ENCODE results near the gene CEP70. TPM values are rescaled to one million over a fixed set of nuclear protein-coding genes. Genes with fewer than 3 reads are reported as not detected.
"Not testable (repeated sequence)": the region's sequence is repeated elsewhere in the genome, so short reads cannot be mapped to it uniquely, and the experiment has no call there.

The CEP70 gene
- polyA plus RNA-seq, 1 donor = 19.4 TPM

GRCh38 chr3:138593488-138594149, 441 bp downstream of the CEP70 start:
- no peak for DNase-seq (ENCODE audit: low read depth)

- DNase-seq (ENCODE audit: low read depth) = no peak
Measured at GRCh38 chr3:138591392-138591791, 2.7 kb downstream of the CEP70 start.

DNA sequence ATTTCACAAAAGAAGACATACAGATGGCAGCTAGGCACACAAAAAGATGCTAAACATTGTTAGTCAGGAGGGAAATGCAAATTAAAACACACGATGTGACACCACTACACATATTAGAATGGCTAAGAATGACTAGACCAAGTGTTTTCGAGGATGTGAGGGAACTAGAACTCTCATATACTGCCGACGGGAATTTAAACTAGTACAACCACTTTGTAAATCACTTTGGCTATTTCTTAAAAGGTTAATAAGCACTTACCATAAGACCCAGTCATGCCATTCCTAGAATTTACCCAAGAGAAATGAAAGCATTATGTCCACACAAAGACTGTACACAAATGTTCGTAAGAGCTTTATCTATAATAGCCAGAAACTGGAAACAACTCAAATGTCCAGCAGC, 5.6 kb downstream of the CEP70 start:
- no peak for DNase-seq (ENCODE audit: low read depth)

- DNase-seq (ENCODE audit: low read depth) = no peak
Measured at GRCh38 chr3:138587374-138587773, 6.7 kb downstream of the CEP70 start.

- DNase-seq (ENCODE audit: low read depth) = no peak
Measured at GRCh38 chr3:138578961-138579574, 15.0 kb downstream of the CEP70 start.

DNA sequence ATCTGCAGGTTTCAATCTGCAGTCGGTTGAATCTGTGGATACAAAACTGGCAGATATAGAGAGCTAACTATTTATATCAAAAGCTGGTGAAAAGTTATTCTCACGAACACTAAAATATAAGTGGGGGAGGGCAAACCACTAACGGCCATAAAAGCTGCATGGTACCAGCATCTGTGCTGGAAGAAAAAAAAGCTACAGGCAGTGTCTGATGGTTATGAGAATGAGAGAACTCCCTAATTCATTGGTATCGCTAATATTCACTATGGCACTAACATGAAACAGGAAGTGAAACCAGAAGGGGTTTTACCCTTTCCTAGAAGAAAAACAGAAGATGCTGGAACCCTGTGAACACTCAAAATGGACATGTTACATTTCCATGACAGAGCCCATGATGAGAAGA, 15.9 kb downstream of the CEP70 start:
- DNase-seq (ENCODE audit: low read depth) = no peak

GRCh38 chr3:138573138-138573537, 20.9 kb downstream of the CEP70 start:
- DNase-seq (ENCODE audit: low read depth) = no peak

GRCh38 chr3:138569624-138570023, 24.4 kb downstream of the CEP70 start:
- not testable (repeated sequence) for DNase-seq (ENCODE audit: low read depth)

DNA sequence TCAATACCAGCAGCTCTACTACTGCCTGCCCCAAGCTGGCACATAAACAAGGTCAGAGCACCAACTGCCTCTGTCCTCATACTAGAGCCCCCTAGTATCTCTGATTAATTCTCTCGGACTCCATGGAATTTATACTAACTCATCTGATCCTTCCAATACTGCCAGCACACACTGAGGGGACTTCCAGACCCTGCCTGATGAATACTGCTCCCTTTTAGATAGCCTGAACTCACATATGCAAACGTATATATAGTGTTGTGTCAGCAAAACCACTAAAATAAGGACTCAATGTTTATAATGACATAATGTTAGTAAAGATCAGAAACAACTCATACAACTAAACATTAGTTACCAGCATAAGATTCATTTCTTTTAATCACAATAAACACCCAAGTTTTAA, 25.0 kb downstream of the CEP70 start:
- no peak for DNase-seq (ENCODE audit: low read depth)

GRCh38 chr3:138567403-138567802, 26.7 kb downstream of the CEP70 start:
- no peak for DNase-seq (ENCODE audit: low read depth)

DNA sequence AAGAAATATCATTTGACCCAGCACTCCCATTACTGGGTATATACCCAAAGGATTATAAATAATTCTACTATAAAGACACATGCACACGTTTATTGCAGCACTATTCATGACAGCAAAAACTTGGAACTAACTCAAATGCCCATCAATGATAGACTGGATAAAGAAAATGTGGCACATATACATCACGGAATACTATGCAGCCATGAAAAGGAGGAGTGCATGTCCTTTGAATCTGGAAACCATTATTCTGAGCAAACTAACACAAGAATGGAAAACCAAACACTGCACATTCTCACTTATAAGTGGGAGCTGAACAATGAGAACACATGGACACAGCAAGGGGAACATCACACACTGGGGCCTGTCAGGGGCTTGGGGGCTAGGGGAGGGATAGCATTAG, 27.8 kb downstream of the CEP70 start:
- not testable (repeated sequence) for DNase-seq (ENCODE audit: low read depth)

DNA sequence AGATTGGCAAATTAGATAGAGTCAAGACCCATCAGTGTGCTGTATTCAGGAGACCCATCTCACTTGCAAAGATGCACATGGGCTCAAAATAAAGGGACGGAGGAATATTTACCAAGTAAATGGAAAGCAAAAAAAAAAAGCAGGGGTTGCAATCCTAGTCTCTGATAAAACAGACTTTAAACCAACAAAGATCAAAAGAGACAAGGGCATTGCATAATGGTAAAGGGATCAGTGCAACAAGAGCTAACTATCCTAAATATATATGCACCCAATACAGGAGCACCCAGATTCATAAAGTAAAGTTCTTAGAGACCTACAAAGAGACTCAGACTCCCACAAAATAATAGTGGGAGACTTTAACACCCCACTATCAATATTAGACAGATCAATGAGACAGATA, 31.2 kb downstream of the CEP70 start:
- not testable (repeated sequence) for DNase-seq (ENCODE audit: low read depth)

GRCh38 chr3:138560501-138560900, 33.6 kb downstream of the CEP70 start:
- DNase-seq (ENCODE audit: low read depth) = no peak

DNA sequence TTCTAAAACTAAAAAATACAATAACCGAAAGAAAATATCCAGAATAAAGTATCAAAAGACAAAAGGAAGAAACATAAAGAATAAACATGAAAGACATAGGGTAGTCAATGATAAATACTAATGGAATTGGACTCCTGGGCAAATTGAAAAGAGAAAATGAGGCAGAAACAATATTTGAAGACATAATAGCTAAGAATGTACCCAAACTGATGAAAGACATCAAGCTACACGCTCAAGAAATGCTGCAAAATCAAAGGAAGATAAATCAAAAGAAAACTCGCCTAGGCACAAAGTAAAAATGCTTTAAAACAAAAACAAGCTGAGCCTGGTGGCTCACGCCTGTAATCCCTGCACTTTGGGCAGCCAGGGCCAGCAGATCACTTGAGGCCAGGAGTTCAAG, 34.9 kb downstream of the CEP70 start:
- no peak for DNase-seq (ENCODE audit: low read depth)

GRCh38 chr3:138554775-138555174, 39.3 kb downstream of the CEP70 start:
- not testable (repeated sequence) for DNase-seq (ENCODE audit: low read depth)

DNA sequence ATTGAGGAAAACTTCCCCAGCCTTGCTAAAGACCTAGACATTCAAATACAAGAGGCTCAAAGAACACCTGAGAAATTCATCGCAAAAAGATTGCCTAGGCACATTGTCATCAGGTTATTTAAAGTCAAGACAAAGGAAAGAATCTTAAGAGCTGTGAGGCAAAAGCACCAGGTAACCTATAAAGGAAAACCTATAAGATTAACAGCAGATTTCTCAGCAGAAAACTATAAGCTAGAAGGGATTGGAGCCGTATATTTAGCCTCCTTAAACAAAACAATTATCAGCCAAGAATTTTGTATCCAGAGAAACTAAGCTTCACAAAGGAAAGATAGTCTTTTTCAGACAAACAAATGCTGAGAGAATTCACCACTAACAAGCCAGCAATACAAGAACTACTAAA, 43.1 kb downstream of the CEP70 start:
- DNase-seq (ENCODE audit: low read depth) = not testable (repeated sequence)

DNA sequence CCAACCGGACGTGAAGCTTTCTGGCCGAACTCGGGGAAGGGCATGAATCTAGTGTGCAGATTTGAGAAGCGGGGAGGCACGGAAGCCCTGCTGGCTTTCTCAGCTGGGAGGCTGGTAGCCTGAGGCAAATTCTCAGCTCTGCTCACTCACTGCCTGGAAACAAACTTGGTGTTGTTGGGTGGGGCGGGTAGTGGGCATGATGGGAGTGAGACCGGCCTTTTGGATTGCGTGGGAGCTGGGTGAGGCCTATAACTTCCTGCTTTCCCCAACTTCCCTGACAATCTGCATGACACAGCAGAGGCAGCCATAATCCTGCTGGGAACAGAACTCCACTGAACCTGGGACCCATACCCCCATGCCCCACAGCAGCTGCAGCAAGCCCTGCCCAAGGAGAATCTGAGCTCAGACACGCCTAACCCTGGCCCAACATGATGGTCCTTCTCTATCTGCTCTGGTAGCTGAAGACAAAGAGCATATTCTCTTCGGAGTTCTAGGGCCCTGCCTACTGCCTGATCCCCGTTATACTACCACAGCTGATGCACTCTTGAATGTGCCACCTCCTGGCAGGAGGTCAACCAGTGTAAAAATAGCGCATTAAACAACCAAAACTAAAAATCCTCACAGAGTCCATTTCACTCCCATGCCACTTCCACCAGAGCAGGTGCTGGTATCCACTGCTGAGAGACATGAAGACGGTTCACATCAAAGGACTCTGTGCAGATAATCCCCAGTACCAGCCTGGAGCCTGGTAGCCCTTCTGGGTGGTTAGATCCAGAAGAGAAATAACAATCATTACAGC, 44.7 kb downstream of the CEP70 start:
- DNase-seq (ENCODE audit: low read depth) = no peak

DNA sequence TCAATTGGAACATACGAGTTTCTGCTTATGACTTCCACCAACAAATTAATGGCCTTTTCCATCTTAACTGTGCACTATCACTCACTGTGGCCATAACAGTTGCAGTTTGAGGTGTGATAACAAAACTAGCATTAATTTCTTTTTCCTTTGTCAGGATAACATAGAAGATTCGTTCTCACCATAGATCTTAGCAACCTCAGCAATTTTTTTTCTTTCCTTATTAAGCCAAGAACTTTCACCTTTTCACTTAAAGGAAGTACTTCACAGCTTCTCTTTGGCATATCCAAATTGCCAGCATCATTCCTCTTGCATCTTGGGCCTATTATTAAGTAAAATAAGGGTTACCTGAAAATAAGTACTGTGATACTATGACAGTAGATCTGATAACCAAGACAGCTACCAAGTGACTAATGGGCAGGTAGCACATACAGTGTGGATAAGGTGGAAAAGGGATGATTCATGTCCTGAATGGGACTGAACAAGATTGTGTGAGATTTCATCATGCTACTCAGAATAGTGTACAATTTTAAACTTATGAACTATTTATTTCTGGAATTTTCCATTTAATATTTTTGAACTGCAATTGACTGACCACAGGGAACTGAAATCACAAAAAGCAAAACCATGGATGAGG, 46.6 kb downstream of the CEP70 start:
- no peak for DNase-seq (ENCODE audit: low read depth)

DNA sequence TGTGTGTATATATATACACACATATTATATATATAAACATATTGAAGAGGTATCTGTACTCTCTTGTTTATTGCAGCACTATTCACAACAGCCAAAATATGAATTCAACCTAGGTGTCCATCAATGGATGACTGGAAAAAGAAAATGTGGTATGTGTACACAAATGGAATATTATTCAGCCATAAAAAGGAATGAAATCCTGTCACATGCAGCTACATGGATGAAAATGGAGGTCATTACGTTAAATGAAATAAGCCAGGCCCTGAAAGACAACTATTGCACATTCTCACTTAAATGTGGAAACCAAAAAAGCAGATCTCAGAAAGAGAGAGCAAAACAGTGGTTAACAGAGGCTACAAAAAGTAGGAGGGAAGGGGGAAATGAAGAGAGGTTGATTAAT, 49.5 kb downstream of the CEP70 start:
- DNase-seq (ENCODE audit: low read depth) = no peak

- DNase-seq (ENCODE audit: low read depth) = no peak
Measured at GRCh38 chr3:138542977-138543376, 51.1 kb downstream of the CEP70 start.

- no peak for DNase-seq (ENCODE audit: low read depth)
Measured at GRCh38 chr3:138539352-138539751, 54.7 kb downstream of the CEP70 start.

DNA sequence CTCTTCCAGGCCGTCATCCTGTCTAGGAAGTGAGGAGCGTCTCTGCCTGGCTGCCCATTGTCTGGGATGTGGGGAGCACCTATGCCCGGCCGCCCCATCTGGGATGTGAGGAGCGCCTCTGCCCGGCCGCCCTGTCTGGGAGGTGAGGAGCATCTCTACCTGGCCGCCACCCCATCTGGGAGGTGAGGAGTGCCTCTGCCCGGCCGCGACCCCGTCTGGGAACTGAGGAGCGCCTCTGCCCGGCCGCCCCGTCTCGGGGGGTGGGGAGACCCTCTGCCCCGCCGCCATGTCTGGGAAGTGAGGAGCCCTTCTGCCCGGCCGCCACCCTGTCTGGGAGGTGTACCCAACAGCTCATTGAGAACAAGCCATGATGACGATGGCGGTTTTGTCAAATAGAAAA, 72.6 kb downstream of the CEP70 start:
- not testable (repeated sequence) for DNase-seq (ENCODE audit: low read depth)

Measured in forelimb muscle (tissue), 1 donor.